Loucy (cell line): ENCODE results near the gene FLNA.

Experiments used
- CTCF ChIP-seq: fragments of 200-600 bp; sonication (generic); conservative IDR thresholded peaks from 2 replicates; pipeline ENCODE4 v1.5.1; 2014; ENCODE audit warnings: mild to moderate bottlenecking, antibody characterized with exemption, low read length
- EZH2phosphoT487 ChIP-seq: fragments of 200-600 bp; IDR thresholded peaks from 2 replicates; pipeline ENCODE4 v1.6.1; 2018; ENCODE audit warnings: antibody characterized with exemption, mild to moderate bottlenecking, moderate library complexity, borderline replicate concordance

- no peak for TF ChIP-seq CTCF
- TF ChIP-seq EZH2phosphoT487 = no peak
Observed at GRCh38 chrX:154396973-154397887, 22.8 kb upstream of the FLNA start.
